GM21786 (cell line): ENCODE data around the gene SLC17A9.
A peak's percentile ranks its signal among the peaks of the same experiment; 100 is the strongest.

ENCODE experiments used
- ATAC-seq: cut with Tn5 transposase; IDR thresholded peaks from one replicate; pipeline ENCODE4 v1.9.1; 2021; ENCODE audit not compliant: unreplicated experiment

The SLC17A9 gene, protein sequence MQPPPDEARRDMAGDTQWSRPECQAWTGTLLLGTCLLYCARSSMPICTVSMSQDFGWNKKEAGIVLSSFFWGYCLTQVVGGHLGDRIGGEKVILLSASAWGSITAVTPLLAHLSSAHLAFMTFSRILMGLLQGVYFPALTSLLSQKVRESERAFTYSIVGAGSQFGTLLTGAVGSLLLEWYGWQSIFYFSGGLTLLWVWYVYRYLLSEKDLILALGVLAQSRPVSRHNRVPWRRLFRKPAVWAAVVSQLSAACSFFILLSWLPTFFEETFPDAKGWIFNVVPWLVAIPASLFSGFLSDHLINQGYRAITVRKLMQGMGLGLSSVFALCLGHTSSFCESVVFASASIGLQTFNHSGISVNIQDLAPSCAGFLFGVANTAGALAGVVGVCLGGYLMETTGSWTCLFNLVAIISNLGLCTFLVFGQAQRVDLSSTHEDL

DNA sequence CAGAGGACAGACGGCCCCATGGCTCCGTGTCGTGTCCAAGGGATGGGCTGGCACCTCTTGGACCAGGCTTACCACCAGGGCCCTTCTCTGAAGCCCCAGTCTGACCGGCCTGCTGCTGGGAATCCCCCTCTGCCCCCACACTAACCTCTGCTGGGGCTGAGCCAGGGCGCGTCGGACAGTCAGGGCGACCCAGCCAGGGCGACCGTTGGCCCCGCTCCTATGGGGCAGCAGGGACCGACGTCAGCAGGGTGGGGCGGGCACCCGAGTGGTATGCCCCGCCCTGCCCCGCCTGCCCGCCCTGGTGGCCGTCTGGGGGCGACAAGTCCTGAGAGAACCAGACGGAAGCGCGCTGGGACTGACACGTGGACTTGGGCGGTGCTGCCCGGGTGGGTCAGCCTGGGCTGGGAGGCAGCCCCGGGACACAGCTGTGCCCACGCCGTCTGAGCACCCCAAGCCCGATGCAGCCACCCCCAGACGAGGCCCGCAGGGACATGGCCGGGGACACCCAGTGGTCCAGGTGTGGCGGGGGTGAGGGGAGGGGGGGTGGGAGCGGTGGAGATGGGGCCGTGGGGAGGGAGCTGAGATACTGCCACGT, at the start of gene SLC17A9:
Gene SLC17A9 (plus strand): TSS at position 337 of the 595 bp plus-strand sequence. CDS start 122 bp downstream, at position 459.
- peak; percentile 44 for ATAC-seq

- no peak for ATAC-seq
Observed at GRCh38 chr20:62902926-62903615, 49.4 kb upstream of the SLC17A9 start.

DNA sequence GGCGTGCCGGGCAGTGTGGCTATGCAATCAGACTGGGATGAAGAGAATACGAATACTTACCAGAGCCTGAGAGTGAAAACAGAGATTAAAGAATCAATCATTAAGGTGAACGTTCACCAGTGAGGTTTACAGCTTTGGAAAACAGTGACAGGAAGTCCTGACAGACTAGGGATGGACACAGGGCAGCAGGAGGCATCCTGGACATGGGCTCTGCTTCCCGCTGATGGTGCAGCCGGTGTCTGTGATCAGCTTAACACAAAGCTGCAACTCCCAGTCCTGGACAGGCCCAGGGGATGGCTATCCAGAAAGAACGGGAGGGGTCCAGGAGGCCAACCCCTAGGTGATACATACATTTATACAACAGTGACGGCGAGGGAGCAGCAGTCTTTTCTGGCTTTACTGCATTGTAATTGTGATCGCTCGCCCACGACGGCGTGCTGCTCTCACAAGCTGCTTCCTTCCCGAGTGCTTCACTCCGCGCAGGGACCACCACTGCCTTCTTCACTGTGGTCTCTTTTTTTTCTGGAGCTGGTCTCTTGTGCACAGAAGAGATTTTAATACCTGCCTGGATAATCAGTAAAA, 46.9 kb upstream of the SLC17A9 start:
- no peak for ATAC-seq

- ATAC-seq, result no peak
Observed at GRCh38 chr20:62906209-62906608, 46.3 kb upstream of the SLC17A9 start.

DNA sequence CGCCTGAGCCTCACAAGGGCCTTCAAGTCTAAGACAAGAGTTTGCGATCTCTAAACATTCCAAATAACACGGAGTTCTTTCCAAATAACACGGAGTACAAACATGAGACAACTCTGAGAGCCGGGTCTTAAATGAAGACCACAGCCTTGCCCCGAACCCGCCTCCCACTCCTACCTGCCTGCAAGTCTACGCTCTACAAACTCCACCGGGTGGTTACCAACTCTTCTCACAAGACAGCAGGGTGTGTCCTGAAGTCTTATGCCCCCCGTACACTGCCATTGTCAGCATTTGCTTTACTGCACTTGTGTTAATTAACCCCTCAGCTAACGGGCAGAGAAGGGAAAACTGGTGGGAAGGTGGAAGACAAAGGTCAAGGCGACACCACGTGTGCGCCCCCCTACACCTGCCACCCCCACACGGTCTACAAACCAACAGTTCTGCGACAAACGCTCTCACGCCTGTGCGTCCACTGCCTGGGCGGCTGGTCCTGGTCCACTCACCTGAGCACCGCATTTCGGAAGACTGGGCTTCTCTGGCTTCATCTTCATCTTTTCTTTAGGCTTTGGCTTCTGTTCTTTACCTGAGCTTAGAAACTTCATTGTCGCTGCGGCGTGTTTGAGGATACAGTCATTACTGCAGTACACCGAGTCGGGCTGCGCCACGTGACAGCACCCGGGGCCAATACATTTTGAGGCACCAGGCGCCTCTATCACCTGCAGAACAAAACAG, 45.7 kb upstream of the SLC17A9 start:
- ATAC-seq, result no peak

DNA sequence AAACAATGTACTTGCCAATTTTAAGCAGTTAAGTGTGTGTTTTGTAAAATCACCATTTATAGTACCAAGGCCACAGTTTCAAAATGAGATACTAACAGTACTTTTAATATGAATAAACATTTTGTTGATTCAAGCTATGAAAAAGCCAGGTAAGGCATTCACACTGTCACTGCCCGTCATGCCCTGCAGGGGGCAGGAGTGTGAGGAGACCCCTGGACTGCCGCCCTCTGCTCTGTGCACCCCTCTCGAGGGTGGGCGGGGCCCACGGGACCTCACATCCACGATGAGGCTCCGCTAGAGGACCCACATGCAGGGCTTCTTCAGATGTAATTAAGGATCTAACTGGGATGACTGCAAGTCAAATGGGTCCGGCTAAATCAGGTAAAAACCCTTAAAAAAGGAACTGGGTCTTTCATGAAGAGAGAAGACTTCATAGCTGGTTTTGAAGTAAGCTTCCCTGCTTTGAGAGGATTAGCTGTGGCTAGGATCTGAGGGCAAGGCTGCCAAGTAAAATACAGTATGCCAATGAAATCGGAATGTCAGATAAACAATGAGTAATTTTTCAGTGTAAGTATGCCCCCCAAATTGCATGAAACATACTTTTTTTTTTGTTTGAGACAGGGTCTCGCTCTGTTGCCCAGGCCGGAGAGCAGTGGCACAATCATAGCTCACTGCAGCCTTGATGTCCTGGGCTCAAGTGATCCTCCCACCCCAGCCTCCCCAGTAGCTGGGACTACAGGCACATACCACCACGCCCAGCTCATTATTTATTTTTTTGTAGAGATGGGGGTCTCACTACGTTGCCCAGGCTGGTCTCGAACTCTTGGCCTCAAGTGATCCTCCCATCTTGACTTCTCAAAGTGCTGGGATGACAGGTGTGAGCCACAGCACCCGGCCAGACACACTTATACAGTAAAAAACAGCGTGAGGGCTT, 44.9 kb upstream of the SLC17A9 start:
- ATAC-seq, result no peak

DNA sequence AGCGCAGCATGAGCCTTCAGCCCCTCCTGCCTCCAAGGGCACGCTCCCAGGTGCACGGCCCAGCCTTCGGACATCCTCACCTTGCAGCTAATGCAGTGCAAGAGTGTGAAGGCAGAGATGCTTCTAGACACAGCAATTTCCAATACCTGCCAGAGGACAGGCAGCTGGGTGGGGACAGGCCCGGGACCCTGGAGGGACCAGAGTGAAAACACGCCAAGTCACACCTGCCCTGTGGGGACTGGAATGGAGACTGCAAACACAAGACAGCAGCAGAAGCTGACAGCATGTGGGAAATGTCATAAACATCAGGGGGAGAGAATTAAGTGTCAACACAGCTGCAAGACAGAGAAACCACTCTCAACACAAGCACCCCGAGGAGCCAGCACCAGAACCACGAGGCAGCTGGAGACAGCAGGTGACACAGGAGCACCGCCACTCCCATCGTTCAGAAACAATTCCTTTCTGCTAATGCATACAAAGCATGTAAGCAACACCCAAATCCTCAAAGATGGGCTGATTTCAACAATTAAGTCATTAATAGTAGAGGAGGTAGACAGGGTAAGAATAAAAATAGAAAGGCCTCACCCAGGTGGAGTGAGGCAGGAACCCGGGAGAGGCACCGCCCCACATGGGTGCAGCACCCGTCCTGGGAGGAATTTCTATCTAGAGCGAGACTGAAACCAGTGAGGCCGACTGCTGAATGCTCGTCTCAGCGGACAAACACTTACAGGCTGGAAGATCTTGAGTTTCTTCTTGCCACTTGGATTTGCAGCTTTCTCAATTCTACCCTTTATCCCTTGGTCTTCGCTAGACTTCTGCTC, 43.3 kb upstream of the SLC17A9 start:
- ATAC-seq, result no peak

GRCh38 chr20:62910217-62910766, 42.2 kb upstream of the SLC17A9 start:
- no peak for ATAC-seq

DNA sequence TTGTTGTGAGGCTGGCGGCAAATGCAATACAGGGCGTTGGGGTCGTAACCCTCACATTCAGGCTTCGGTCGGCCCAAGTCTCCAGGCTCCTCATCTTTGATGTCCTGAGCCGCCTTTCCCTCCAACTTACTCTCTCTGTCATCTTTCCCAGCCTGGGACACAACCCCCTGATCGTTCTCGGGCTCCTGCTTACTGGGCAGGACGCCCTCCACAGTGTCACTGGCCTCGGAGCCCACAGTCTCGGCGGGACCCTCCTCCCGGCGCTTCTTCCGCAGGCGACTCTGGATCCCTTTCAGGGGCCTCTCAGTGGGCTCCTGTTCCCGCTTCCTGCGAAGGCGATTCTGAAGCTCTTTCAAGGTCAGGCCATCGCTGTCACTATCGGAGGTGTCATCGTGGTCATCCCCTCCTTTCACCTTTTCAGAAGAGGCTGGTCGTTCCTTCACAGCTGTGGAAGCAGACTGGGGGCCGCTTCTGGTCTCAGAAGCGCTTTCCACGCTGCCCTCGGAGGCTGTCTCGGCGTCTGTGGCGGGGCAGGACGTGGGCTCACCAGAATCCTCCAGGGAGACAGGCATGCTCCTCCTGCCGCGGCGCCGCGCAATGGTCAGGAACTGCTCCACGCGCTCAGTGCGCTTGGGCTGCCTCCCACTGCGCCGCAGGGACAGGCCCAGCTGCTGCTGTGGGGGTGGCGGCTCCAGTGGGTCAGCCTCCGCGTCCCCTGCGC, 41.6 kb upstream of the SLC17A9 start:
- ATAC-seq, result no peak

DNA sequence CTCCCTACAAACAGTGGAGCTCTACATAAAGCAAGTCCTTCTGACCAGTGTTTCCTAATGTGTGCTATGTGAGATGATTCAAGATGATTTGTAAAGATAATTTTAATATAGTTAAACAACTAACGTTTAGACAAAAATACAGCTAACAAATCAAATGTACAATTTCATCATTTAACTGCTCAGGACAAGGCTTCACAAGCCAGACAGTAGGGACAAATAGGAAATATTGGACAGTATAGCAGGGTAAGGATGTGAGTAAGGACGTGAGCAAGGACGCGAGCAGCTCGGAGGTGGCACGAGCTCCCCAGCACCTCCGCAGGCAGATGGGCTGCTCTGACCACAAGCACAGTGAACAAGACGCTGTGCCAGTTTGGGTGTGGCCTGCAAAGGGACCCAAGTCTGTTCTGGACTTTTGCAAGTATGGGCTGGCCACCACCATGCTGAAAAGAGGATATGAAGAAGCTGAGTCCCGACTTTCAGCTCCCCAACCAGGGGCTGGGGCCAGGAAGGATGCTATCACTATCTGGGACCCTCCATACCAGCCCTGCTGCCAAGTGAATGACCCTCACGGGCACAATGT, 40.7 kb upstream of the SLC17A9 start:
- no peak for ATAC-seq

GRCh38 chr20:62913043-62913630, 39.4 kb upstream of the SLC17A9 start:
- ATAC-seq, result no peak

DNA sequence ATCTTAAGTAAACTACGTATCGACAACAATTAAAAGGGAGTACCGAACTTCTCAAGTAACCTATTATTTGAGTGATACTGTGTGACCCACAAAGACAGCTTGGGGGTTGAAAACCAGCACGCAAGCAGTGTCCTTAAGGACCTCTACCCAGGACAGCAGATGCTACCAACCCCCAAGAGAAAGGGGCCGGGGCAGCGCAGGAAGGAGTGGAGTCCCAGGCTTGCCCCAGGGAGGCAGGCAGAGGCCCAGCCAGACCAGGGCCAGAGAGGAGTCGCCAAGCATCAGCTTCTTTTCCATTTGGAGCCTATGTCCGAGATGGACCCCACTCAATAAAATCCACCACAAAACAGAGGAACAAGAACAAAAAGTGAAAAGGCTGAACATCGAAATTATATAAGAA, 38.1 kb upstream of the SLC17A9 start:
- no peak for ATAC-seq

DNA sequence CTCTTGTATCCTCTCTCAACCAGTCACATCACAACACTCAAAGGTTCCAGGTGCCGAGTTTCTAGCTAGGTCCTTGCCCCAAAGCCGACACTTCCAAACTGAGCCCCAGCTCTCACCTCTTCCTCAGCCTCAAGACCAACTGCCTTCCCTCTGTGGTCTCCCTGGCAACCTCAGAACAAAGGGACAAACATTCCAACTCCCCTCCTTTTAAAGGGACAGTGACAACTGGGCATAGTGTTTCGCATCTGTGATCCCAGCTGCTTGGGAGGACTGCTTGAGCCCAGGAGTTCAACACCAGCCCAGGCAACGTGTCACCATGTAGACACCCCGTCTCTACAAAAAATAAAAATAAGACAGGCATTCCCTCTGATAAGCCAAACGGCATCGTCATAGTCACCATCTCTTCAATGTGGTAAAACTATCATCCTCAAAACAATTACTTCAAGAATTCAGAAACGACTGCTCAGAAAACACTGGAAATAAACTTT, 37.5 kb upstream of the SLC17A9 start:
- ATAC-seq, result no peak

- ATAC-seq, result no peak
Observed at GRCh38 chr20:62916703-62917476, 35.6 kb upstream of the SLC17A9 start.

GRCh38 chr20:62917720-62918119, 34.8 kb upstream of the SLC17A9 start:
- no peak for ATAC-seq

- ATAC-seq, result no peak
Observed at GRCh38 chr20:62918147-62918546, 34.4 kb upstream of the SLC17A9 start.
